ENCODE results near the gene LAGE3. TPM values are rescaled to one million over a fixed set of nuclear protein-coding genes. Genes with fewer than 3 reads are reported as not detected.

LAGE3 gene
- total RNA-seq, 1 experiment from 2014 or later: 21.1 TPM

DNA sequence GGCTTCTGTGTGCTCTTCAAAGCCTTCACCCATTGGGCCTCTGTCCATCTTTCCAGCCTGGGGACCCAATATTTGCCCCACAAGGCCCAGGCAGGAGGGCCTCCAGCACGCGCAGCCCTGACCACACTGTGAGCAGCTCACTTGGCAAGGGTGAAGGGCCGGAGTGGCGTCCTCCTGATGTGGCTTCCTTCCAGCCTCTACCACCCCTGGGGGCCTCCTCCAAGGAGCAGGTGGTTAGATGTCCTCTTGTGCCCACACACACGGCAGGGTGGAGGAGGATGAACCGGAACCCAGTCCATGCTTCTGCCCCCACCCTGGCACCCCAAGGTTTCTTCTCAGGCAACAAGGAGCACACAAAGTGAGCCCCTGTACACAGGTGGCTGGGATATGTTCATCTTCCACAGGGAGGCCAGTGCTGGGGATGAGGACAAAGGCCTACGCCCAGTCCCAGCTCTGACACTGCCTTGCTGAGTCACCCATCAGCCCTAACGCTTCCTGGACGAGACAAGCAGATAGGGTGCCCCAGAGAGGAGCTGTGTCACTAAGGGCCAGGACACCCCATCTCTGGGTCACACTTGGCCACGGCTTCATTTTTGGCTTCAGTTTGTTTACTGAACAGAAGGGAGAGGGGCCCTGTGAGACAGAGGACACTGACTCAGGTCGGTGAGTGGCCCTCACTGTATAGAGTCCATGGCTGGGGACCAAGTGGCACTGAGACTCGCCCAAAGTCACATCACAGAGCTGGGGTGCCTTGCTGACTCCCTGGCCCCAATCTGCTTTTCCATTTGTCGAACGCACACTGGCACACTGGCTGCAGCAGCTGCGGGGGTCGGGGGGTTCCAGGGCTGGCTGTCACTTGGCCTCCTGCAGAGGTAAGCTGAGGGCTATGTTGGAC is 5.4 kb upstream of the LAGE3 start:
- Mint-ChIP-seq H3K27me3 (ENCODE audit: insufficient read depth, unreplicated experiment) (peaks cover 23% of the 10 kb centered on the region), H3K36me3 (ENCODE audit: insufficient read depth, unreplicated experiment) (peaks cover 24% of the 10 kb centered on the region)

DNA sequence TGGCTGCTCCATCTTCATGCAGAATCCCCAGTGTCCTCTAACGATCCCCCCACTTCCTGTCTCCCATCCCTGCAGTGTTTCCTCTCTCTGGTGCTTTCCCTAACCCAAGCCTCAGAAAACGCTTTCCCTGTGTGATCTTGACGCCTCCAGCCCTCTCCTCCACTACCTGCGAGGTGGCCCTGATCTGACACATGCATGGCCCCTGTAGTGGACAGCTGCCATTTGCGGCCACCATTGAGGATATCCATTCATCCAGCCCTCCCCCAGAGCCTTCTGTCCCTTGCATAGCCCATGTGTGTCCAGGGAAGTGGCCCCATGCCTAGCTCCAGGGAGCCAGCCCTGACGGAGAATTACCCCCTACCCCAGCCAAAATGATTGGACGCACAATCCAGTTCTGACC is 4.2 kb upstream of the LAGE3 start:
- CTCF ChIA-PET: interaction anchor here (0.8 to 1.5 kb wide), 2 partner anchors 44 to 83 kb away, joined by 4 read pairs; no protein-coding TSS in a partner anchor
- H3K4me1 Mint-ChIP-seq (ENCODE audit: insufficient read depth, unreplicated experiment): peaks cover 7% of the 10 kb centered on the region
- no TSS peak for BruUV-seq (replicated peaks)
- no peak overlapping the region for H3K4me3 Mint-ChIP-seq (ENCODE audit: unreplicated experiment)
- no peak for DNase-seq (ENCODE audit: unreplicated experiment)
- TF ChIP-seq, protein P1, sequence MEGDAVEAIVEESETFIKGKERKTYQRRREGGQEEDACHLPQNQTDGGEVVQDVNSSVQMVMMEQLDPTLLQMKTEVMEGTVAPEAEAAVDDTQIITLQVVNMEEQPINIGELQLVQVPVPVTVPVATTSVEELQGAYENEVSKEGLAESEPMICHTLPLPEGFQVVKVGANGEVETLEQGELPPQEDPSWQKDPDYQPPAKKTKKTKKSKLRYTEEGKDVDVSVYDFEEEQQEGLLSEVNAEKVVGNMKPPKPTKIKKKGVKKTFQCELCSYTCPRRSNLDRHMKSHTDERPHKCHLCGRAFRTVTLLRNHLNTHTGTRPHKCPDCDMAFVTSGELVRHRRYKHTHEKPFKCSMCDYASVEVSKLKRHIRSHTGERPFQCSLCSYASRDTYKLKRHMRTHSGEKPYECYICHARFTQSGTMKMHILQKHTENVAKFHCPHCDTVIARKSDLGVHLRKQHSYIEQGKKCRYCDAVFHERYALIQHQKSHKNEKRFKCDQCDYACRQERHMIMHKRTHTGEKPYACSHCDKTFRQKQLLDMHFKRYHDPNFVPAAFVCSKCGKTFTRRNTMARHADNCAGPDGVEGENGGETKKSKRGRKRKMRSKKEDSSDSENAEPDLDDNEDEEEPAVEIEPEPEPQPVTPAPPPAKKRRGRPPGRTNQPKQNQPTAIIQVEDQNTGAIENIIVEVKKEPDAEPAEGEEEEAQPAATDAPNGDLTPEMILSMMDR (IDR thresholded peaks at IDR 0.05; ENCODE audit: unreplicated experiment): no peak
- intact Hi-C loops (cut with micrococcal nuclease): no loop called here
- peaks cover 24% of the 10 kb centered on the region for H3K36me3 Mint-ChIP-seq (ENCODE audit: insufficient read depth, unreplicated experiment)
- no peak overlapping the region for H3K27ac Mint-ChIP-seq (ENCODE audit: low read depth, unreplicated experiment)
- POLR2A ChIA-PET: interaction anchor here (1.2 kb wide), 1 partner anchor 73 kb away, joined by 3 read pairs; no protein-coding TSS in a partner anchor
- peaks cover 23% of the 10 kb centered on the region for H3K27me3 Mint-ChIP-seq (ENCODE audit: insufficient read depth, unreplicated experiment)
- no peaks in the 10 kb centered on the region for H3K9me3 Mint-ChIP-seq (ENCODE audit: unreplicated experiment)

More for the DNA sequence above, 5.4 kb upstream of the LAGE3 start:
- peak; percentile 15 for DNase-seq (ENCODE audit: unreplicated experiment)
- no peak overlapping the region for H3K27ac Mint-ChIP-seq (ENCODE audit: low read depth, unreplicated experiment)
- ChIA-PET POLR2A (interaction anchor here (1.0 to 3.5 kb wide), 5 partner anchors 9 to 111 kb away, joined by 3 to 13 read pairs (median 4); no protein-coding TSS in a partner anchor), CTCF (interaction anchor here (0.6 to 0.8 kb wide), 2 partner anchors 39 to 43 kb away, joined by 3 to 4 read pairs; no protein-coding TSS in a partner anchor)
- peaks cover 7% of the 10 kb centered on the region for H3K4me1 Mint-ChIP-seq (ENCODE audit: insufficient read depth, unreplicated experiment)
- TF ChIP-seq, protein P1 (IDR thresholded peaks at IDR 0.05; ENCODE audit: unreplicated experiment): no peak
- H3K4me3 Mint-ChIP-seq (ENCODE audit: unreplicated experiment): peak overlapping the region; percentile 36
- intact Hi-C loops (cut with micrococcal nuclease): no loop called here
- BruUV-seq (replicated peaks): no TSS peak
- H3K9me3 Mint-ChIP-seq (ENCODE audit: unreplicated experiment): no peaks in the 10 kb centered on the region

DNA sequence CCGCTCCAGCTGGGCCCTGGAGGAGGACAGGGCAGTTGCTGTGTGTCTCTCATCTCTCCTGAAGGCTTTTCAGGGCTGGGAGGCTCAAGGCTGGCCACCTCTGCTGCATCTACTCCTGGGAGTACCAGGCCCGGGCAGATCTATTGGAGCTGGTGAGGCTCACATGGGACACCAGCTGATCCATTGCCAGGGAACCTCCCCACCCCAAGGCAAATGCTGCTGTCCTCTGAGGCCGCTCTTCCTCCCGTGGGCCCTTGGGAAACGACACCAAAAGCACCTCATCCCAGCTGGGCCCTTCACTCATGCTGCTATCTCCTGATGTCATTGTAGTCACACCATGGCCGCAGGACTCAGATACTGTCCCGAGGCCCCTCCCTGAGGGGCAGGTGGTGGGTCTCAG is 3.7 kb upstream of the LAGE3 start:
- peaks cover 18% of the 10 kb centered on the region for H3K36me3 Mint-ChIP-seq (ENCODE audit: insufficient read depth, unreplicated experiment)
- ChIA-PET CTCF (interaction anchor here (1.5 kb wide), 1 partner anchor 83 kb away, joined by 4 read pairs; no protein-coding TSS in a partner anchor), POLR2A (no interaction called here)
- intact Hi-C loops (cut with micrococcal nuclease): no loop called here
- H3K9me3 Mint-ChIP-seq (ENCODE audit: unreplicated experiment): no peaks in the 10 kb centered on the region
- no TSS peak for BruUV-seq (replicated peaks)
- H3K27me3 Mint-ChIP-seq (ENCODE audit: insufficient read depth, unreplicated experiment): peaks cover 23% of the 10 kb centered on the region
- DNase-seq (ENCODE audit: unreplicated experiment): no peak
- H3K4me3 Mint-ChIP-seq (ENCODE audit: unreplicated experiment): no peak overlapping the region
- H3K27ac Mint-ChIP-seq (ENCODE audit: low read depth, unreplicated experiment): no peak overlapping the region
- TF ChIP-seq, protein P1 (IDR thresholded peaks at IDR 0.05; ENCODE audit: unreplicated experiment): no peak
- peaks cover 7% of the 10 kb centered on the region for H3K4me1 Mint-ChIP-seq (ENCODE audit: insufficient read depth, unreplicated experiment)

DNA sequence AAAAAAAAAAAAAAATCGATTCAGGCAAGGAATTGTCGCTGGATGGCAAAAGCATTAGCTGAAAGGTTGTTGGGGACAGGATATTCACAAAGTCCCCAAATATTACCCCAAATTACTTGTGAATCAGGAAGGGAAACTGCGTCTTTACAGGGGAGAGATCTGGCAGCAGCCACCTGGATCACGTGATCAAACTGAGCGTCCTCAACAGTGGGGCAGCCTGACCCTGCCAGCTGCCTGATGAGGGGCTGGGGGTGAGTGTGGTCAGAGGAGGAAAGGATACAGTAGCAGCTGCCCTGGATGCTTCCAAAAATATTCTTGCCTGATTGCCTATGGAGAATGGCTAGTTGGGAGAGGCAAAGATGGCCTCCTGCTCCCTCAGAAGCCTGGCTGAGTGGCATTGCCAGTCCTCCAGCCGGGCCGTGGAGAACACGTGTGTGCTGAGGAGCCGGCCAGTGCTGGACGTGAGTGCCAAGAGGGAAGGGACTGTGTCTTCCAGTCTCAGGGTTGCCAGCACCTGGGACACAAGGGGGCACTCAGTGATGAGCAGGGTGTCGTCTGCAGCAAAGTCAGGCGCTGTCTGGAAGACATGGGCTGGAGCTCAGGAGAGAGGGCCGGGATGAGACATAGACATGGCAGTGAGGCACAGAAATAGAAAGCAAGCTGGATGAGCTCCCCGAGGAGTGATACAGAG is 3.0 kb upstream of the LAGE3 start:
- peaks cover 7% of the 10 kb centered on the region for H3K4me1 Mint-ChIP-seq (ENCODE audit: insufficient read depth, unreplicated experiment)
- TF ChIP-seq, protein P1 (IDR thresholded peaks at IDR 0.05; ENCODE audit: unreplicated experiment): no peak
- ChIA-PET POLR2A (interaction anchor here (1.1 kb wide), 1 partner anchor 34 kb away, joined by 4 read pairs; the partner anchor contains the start of gene FAM3A), CTCF (interaction anchor here (0.6 to 1.5 kb wide), 3 partner anchors 53 to 82 kb away, joined by 3 to 4 read pairs (median 4); no protein-coding TSS in a partner anchor)
- no peak overlapping the region for H3K27ac Mint-ChIP-seq (ENCODE audit: low read depth, unreplicated experiment)
- no peaks in the 10 kb centered on the region for H3K9me3 Mint-ChIP-seq (ENCODE audit: unreplicated experiment)
- H3K36me3 Mint-ChIP-seq (ENCODE audit: insufficient read depth, unreplicated experiment): peaks cover 15% of the 10 kb centered on the region
- no peak for DNase-seq (ENCODE audit: unreplicated experiment)
- H3K27me3 Mint-ChIP-seq (ENCODE audit: insufficient read depth, unreplicated experiment): peaks cover 23% of the 10 kb centered on the region
- no TSS peak for BruUV-seq (replicated peaks)
- intact Hi-C loops (cut with micrococcal nuclease): no loop called here
- no peak overlapping the region for H3K4me3 Mint-ChIP-seq (ENCODE audit: unreplicated experiment)

Measured in MCF 10A (cell line).